NT2/D1 (cell line): ENCODE results near the gene MAP3K10.

Experiments
- SUZ12 ChIP-seq: IDR thresholded peaks from 2 replicates; pipeline ENCODE4 v1.6.1; 2011; ENCODE audit not compliant: insufficient read length, insufficient read depth; ENCODE audit errors: extremely low read depth
- YY1 ChIP-seq: IDR thresholded peaks from 2 replicates; pipeline ENCODE4 v1.6.1; 2011; ENCODE audit not compliant: insufficient read length, insufficient read depth
- ZNF274 ChIP-seq: IDR thresholded peaks from 2 replicates; pipeline ENCODE4 v1.6.1; 2011; ENCODE audit warnings: mild to moderate bottlenecking, low read depth, low read length

- TF ChIP-seq YY1, result no peak
- TF ChIP-seq ZNF274, result no peak
- no peak for TF ChIP-seq SUZ12
Measured at GRCh38 chr19:40216777-40217026, 25.5 kb downstream of the MAP3K10 start.
